ENCODE measurements around the gene ATRNL1.

ATRNL1 gene

GRCh38 chr10:115441907-115442545 is 348.9 kb downstream of the ATRNL1 start:
- in situ Hi-C loops (cut with MboI; ENCODE audit: low sequenced_read_pairs, unreplicated experiment), result no loop called here
- no peak for TF ChIP-seq CTCF (IDR thresholded peaks at IDR 0.05; ENCODE audit: borderline replicate concordance, control extremely low read depth, extremely low read depth, insufficient read depth, missing control alignments)
- DNase-seq (ENCODE audit: low spot score), result no peak

GRCh38 chr10:115456812-115457211 is 363.6 kb downstream of the ATRNL1 start:
- no peak for DNase-seq (ENCODE audit: low spot score)
- TF ChIP-seq CTCF (IDR thresholded peaks at IDR 0.05; ENCODE audit: borderline replicate concordance, control extremely low read depth, extremely low read depth, insufficient read depth, missing control alignments), result no peak
- in situ Hi-C loops (cut with MboI; ENCODE audit: low sequenced_read_pairs, unreplicated experiment), result no loop called here

- no peak for TF ChIP-seq CTCF (IDR thresholded peaks at IDR 0.05; ENCODE audit: borderline replicate concordance, control extremely low read depth, extremely low read depth, insufficient read depth, missing control alignments)
- DNase-seq (ENCODE audit: low spot score), result no peak
- in situ Hi-C loops (cut with MboI; ENCODE audit: low sequenced_read_pairs, unreplicated experiment), result no loop called here
Observed at GRCh38 chr10:115483294-115483693, 390.1 kb downstream of the ATRNL1 start.

- no peak for TF ChIP-seq CTCF (IDR thresholded peaks at IDR 0.05; ENCODE audit: borderline replicate concordance, control extremely low read depth, extremely low read depth, insufficient read depth, missing control alignments)
- no peak for DNase-seq (ENCODE audit: low spot score)
- in situ Hi-C loops (cut with MboI; ENCODE audit: low sequenced_read_pairs, unreplicated experiment), result no loop called here
Observed at GRCh38 chr10:115491526-115492140, 398.5 kb downstream of the ATRNL1 start.

GRCh38 chr10:115503546-115503945 is 410.4 kb downstream of the ATRNL1 start:
- no peak for DNase-seq (ENCODE audit: low spot score)
- no peak for TF ChIP-seq CTCF (IDR thresholded peaks at IDR 0.05; ENCODE audit: borderline replicate concordance, control extremely low read depth, extremely low read depth, insufficient read depth, missing control alignments)
- in situ Hi-C loops (cut with MboI; ENCODE audit: low sequenced_read_pairs, unreplicated experiment), result no loop called here

GRCh38 chr10:115514895-115515294 is 421.7 kb downstream of the ATRNL1 start:
- no peak for TF ChIP-seq CTCF (IDR thresholded peaks at IDR 0.05; ENCODE audit: borderline replicate concordance, control extremely low read depth, extremely low read depth, insufficient read depth, missing control alignments)
- DNase-seq (ENCODE audit: low spot score), result no peak
- in situ Hi-C loops (cut with MboI; ENCODE audit: low sequenced_read_pairs, unreplicated experiment), result no loop called here
